ENCODE data around the gene BOLL. TPM values are rescaled to one million over a fixed set of nuclear protein-coding genes. Genes with fewer than 3 reads are reported as not detected.

Gene BOLL
- total and polyA plus RNA-seq, 2 donors from 2014 or later: not detected

- FAIRE-seq (no peak), DNase-seq (peak; percentile 18 to 88 (median 62))
- Histone ChIP-seq H3K27ac (ENCODE audit: low read depth in 2 of 2, low read length in 2 of 2) (peak overlapping the region; percentile 61 to 73), H3K9ac (ENCODE audit: low read length in 3 of 3) (peak overlapping the region in 2 of 3 donors; percentile 61 to 72), H3K4me1 (ENCODE audit: control insufficient read depth in 2 of 3, insufficient read depth in 2 of 3, low read depth in 1 of 3, low read length in 3 of 3) (peaks cover 2 to 10% (median 3%) of the 10 kb centered on the region in 3 donors), H3K27me3 (ENCODE audit: control insufficient read depth, insufficient read depth, low read length) (no peaks in the 10 kb centered on the region), H3K4me3 (ENCODE audit: low read length in 3 of 3) (peak overlapping the region; percentile 72 to 97 (median 76)), H3K36me3 (ENCODE audit: control insufficient read depth in 2 of 3, insufficient read depth in 3 of 3, low read length in 3 of 3) (no peaks in the 10 kb centered on the region), H3K9me3 (ENCODE audit: control insufficient read depth in 2 of 3, insufficient read depth in 1 of 3, low read length in 3 of 3) (no peaks in the 10 kb centered on the region)
- intact Hi-C loops (cut with DNase I): loop anchor here (5.0 kb wide), 1 partner anchor 322 kb away; no protein-coding TSS in a partner anchor
- TF ChIP-seq, protein P1, sequence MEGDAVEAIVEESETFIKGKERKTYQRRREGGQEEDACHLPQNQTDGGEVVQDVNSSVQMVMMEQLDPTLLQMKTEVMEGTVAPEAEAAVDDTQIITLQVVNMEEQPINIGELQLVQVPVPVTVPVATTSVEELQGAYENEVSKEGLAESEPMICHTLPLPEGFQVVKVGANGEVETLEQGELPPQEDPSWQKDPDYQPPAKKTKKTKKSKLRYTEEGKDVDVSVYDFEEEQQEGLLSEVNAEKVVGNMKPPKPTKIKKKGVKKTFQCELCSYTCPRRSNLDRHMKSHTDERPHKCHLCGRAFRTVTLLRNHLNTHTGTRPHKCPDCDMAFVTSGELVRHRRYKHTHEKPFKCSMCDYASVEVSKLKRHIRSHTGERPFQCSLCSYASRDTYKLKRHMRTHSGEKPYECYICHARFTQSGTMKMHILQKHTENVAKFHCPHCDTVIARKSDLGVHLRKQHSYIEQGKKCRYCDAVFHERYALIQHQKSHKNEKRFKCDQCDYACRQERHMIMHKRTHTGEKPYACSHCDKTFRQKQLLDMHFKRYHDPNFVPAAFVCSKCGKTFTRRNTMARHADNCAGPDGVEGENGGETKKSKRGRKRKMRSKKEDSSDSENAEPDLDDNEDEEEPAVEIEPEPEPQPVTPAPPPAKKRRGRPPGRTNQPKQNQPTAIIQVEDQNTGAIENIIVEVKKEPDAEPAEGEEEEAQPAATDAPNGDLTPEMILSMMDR (IDR thresholded peaks at IDR 0.05; ENCODE audit: borderline replicate concordance, extremely low read depth, insufficient read depth): no peak
Observed at GRCh38 chr2:197804758-197805714, 19.9 kb upstream of the BOLL start.

DNA sequence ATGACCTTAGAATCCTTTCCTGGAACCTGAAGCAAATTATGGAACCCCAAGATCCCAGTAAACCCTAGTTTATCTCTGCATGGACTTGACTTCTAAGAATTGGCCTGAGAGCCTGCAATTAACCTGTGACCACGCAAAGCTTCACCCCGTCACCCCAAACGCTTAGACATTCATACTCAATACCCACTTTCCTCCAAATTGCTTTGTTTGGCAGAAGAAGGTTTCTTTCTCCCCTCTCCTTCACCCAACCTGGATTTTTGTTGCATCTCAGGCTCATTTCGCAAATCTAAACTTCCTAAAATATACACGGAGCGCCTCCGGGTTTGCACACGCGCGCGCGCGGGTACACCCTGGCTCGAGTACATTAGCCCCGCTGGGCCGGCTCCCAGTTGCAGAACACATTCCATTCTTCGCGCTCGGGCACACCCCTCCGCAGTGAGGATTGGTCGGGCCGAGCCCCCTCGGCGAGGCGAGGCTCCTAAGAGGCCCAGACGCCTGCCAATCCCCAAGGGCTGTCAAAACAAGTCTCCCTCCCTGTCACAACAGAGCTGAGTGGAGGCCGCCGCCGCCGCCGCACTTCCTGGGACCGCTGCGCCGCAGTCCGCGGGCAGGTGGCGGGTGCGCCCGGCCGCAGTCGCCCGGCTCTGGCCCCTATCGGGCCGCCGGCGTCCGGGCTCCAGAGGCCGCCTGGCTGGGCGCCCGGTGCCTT lies 19.1 kb upstream of the BOLL start, which contains the start of gene PLCL1:
Gene PLCL1, plus strand, starts transcription at position 545 of the 709 bp plus-strand sequence.
- Histone ChIP-seq H3K4me1 (ENCODE audit: control insufficient read depth in 2 of 3, insufficient read depth in 2 of 3, low read depth in 1 of 3, low read length in 3 of 3) (peaks cover 2 to 6% (median 3%) of the 10 kb centered on the region in 3 donors), H3K36me3 (ENCODE audit: control insufficient read depth in 2 of 3, insufficient read depth in 3 of 3, low read length in 3 of 3) (no peaks in the 10 kb centered on the region), H3K9me3 (ENCODE audit: control insufficient read depth in 2 of 3, insufficient read depth in 1 of 3, low read length in 3 of 3) (no peaks in the 10 kb centered on the region), H3K27ac (ENCODE audit: low read depth in 2 of 2, low read length in 2 of 2) (peak within 1 kb of the TSS; percentile 61 to 73), H3K27me3 (ENCODE audit: control insufficient read depth, insufficient read depth, low read length) (no peaks in the 10 kb centered on the region), H3K9ac (ENCODE audit: low read length in 3 of 3) (peak within 1 kb of the TSS; percentile 21 to 72 (median 61)), H3K4me3 (ENCODE audit: low read length in 3 of 3) (peak within 1 kb of the TSS; percentile 72 to 97 (median 76))
- TF ChIP-seq, protein P1 (IDR thresholded peaks at IDR 0.05; ENCODE audit: borderline replicate concordance, extremely low read depth, insufficient read depth): peak; percentile 16
- intact Hi-C loops (cut with DNase I): loop anchor here (5.0 kb wide), 1 partner anchor 323 kb away; no protein-coding TSS in a partner anchor
- DNase-seq: peak; percentile 95 to 97 (median 95)
- peak; percentile 8 for FAIRE-seq

GRCh38 chr2:197803033-197803444 lies 17.9 kb upstream of the BOLL start:
- TF ChIP-seq, protein P1 (IDR thresholded peaks at IDR 0.05; ENCODE audit: borderline replicate concordance, extremely low read depth, insufficient read depth): peak; percentile 82
- Histone ChIP-seq H3K4me3 (ENCODE audit: low read length in 3 of 3) (no peak overlapping the region), H3K27me3 (ENCODE audit: control insufficient read depth, insufficient read depth, low read length) (no peaks in the 10 kb centered on the region), H3K27ac (ENCODE audit: low read depth in 2 of 2, low read length in 2 of 2) (no peak overlapping the region), H3K9me3 (ENCODE audit: control insufficient read depth in 2 of 3, insufficient read depth in 1 of 3, low read length in 3 of 3) (no peaks in the 10 kb centered on the region), H3K9ac (ENCODE audit: low read length in 3 of 3) (no peak overlapping the region), H3K4me1 (ENCODE audit: control insufficient read depth in 2 of 3, insufficient read depth in 2 of 3, low read depth in 1 of 3, low read length in 3 of 3) (peaks cover 0 to 6% (median 2%) of the 10 kb centered on the region in 3 donors), H3K36me3 (ENCODE audit: control insufficient read depth in 2 of 3, insufficient read depth in 3 of 3, low read length in 3 of 3) (no peaks in the 10 kb centered on the region)
- FAIRE-seq (peak; percentile 77), DNase-seq (peak in 3 of 5 donors; percentile 34 to 82 (median 78))
- intact Hi-C loops (cut with DNase I): loop anchor here (5.0 kb wide), 1 partner anchor 324 kb away; no protein-coding TSS in a partner anchor
